GF-D8 (cell line): ENCODE results near the gene MANEAL.

ENCODE experiments used
- DNase-seq: peaks from one replicate; lab custom pipeline; 2025; lab: John Stamatoyannopoulos, UW

Gene MANEAL

GRCh38 chr1:37782491-37782890, 11.2 kb upstream of the MANEAL start:
- DNase-seq = no peak

DNA sequence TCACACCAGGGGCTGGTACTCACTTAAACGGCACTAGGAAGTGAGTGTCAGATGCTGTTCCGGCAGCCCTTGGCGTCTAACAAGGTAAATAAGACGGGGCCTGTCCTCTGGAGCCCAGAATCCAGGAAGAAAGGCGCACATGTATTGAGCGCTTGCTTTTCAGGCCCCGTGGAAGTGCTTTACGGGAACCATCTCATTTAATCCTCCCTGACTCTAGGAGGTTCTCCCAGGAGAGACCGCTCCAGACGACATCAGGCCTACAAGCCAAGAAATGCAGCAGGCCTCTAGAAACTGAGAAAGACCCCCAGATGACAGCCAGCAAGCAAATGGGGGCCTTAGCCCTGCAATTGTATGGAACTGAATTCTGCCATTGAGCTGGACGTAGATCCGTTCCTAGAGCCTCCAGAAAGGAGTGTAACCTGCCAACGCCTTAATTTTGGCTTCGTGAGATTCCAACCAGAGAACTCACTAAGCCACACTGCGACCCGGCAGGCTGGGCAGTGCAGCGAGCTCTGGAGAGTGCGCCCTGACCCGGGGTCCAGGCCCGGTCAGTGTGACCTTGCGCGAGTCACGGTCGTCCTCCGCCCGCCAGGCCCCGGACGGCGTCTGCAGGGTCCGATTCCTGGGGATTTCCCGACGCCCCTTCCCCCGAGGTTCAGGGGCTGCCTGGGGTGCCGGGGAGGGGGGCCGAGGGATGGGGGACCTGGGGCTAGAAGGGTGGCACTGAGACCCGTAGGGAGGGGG, 532 bp upstream of the MANEAL start:
- no peak for DNase-seq

DNA sequence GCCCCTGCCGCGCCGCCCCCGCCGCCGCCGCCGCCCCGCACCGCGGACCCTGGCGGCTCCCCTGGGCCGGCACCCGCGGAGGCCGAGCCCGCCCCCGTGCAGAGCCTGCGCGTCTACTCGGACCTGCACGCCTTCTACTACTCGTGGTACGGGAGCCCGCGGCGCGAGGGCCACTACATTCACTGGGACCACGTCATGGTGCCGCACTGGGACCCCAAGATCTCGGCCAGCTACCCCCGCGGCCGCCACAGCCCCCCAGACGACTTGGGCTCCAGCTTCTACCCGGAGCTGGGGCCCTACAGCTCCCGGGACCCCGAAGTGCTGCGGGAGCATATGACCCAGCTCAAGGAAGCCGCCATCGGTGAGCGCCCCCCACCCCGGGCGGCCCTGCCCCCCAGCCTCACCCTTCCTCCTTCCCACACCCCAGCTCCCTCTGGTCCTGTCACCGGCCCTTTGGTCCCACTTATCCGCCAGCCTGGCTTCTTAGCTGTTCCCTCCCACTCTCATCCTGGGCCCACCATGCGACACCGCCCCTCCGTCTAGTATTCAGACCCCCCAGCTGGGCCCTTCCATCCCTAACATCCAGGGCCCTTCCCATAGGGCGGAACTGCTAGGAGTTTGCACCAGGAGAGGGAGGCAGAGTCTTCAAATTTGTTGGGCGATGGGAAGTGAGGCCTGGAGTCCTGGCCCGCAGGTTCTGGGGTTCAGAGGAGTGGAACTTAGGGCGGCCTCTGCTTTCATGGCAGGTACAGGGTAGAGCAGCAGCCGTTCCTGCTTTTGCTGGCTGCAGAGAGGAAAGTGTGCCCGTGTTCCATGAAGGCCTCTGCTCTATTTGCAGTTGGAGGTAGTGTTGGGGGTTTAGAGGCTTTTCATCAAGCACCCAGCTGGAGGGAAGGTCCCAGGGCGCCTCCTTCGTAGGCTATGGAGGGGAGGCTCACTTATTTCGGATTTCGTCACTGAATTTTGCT, 1.0 kb downstream of the MANEAL start:
- DNase-seq = no peak

- no peak for DNase-seq
Observed at GRCh38 chr1:37795340-37796125, 1.9 kb downstream of the MANEAL start.

GRCh38 chr1:37797750-37798345, 4.2 kb downstream of the MANEAL start:
- no peak for DNase-seq

GRCh38 chr1:37802439-37802838, 8.8 kb downstream of the MANEAL start:
- no peak for DNase-seq

DNA sequence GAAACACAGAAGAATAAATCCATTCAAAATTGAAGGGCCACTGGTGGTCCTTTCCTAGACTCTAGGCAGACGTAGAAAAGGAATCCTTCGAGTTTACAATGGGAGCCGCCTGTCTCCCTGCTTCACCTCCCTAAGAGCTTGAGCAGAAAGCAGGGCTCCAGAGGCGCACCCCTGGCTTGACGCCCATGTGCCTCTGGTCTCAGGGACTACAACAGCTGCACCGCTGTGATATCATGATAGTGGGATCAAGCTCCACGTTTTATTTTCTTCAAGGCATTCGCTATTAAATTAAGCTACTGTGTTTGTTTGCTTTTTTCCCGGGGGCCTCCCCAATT, 13.5 kb downstream of the MANEAL start:
- no peak for DNase-seq

DNA sequence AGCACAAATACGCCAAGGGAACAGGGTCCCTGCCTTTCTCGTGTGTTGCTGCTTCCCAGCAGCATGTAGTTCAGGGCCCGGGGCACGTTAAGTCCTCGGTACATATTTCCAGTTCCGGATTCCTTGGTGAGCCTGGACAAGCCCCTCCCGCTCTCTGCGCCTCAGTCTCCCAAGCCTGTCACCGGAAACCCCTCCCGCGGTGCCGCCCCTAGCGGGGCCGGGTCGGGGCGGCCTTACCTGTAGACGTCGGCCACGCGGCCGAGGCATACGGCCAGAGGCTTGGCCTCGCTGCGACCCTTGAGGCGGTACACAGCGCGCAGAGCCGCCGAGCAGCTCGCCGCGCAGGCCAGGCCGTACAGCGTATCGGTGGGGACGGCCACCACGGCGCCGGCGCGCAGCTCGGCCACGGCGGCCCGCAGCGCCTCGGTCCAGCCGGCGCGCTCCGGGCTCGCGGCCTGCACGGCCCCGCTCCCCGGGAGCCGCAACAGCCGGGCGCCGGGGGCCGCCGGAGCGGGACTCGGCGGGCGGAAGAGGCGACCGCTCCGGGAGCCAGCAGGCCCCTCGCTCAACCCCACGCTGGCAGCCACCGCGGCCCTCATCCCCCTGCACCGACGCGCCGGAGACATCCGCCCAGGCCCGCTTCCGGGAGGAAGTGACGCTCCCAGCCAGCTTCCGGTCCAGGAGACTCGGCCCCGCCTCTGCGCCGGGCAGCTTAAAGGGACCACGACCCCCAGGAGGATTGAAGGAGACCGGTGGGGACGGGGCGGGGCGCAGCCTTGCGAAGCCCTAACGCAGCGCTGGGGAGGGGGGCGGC, 14.1 kb downstream of the MANEAL start, which contains the start of the genes C1orf122 and YRDC:
TSS of gene C1orf122 (plus strand) at position 236 of the 814 bp plus-strand sequence. CDS start 615 bp downstream, outside the sequence.
TSS of gene YRDC (minus strand) at position 654 of the 814 bp plus-strand sequence. CDS start at position 626, 28 bp downstream.
- peak; percentile 67 for DNase-seq

DNA sequence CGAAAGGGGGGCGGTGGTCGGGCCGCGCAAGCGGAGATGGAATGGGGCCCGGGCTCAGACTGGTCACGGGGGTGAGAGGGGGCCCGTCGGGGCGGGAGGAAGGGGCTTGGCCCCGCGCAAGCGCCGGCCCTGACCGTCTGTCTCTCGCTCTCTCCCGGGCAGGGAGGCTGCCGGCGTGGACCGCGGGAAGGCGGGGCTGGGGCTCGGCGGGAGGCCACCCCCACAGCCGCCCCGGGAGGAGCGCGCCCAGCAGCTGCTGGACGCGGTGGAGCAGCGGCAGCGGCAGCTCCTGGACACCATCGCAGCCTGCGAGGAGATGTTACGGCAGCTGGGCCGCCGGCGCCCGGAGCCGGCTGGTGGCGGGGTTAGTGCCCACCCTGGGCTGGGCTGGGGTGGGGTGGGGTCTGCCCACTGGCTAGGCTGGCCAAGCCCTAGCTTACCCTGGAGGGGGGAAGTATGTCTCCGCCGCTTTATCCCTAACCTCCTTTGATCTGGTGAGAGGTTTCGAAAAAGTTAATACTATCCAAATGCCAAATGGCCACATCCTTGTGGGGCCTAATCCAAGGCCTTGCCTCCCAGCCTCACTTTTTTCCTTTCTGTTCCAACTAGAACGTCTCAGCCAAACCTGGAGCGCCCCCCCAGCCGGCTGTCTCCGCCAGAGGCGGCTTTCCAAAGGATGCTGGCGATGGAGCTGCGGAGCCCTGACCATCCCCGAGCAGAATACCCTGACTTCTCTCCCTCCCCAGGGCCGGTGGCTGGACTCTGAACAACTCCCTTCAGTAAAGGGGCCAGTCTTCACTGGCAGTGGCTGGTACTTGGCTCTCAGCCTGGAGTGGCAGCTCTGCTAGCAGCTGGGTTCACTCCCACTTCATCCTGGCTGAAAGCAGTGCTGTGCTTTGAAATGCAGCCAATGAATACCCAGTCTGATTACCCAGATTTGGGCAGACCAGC, 15.0 kb downstream of the MANEAL start:
- DNase-seq = no peak

- no peak for DNase-seq
Observed at GRCh38 chr1:37809942-37810341, 16.3 kb downstream of the MANEAL start.

DNA sequence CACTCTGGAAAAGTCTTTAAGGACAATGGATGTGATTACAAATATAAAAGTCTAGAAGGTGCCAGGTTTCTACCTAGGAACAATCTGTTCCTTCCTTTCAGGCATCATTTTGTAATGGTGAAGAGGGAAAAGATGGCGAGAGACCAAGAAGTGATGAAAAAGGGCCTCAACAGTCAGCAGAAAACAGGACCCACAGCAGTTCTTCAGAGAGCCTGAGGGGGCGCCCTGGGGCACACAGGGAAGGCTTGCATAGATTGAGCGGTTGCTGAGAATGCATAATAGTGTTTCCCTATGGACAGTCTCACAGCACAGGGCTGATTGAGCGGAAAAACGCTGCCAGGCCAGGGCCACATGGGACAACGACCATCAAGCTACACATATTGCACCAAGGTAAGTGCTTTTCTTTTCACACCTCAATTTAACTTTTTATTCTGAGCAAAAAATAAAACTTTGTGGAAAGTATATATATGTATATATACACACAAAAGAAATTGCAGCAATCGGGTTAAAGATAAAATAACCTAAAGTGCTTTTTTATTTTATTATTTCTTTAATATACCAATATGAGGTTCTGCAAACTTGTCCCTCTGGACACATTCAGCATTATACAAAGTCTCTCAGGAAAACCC, 17.5 kb downstream of the MANEAL start:
- peak; percentile 25 for DNase-seq

- no peak for DNase-seq
Observed at GRCh38 chr1:37813529-37814145, 20.0 kb downstream of the MANEAL start.

GRCh38 chr1:37814252-37814651, 20.6 kb downstream of the MANEAL start:
- no peak for DNase-seq

DNA sequence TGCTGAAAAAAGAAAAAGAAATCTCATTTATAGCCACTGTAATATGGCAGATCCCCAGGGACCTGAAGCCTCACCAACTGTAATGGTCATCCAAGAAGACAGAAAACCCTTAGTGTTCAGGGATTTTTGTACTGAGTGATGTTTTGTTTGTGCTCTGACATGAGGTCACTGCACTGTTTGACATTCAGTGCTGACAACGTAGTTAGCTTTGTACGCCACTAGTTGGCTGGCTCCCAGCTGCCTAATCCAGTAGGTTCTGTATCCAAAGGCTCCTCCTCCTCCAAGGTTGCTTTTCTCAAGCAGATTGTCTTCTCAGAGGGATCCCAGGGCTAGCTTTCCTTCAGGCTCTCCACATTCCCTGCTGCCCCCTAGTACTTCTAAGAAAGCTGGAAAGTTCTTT, 23.8 kb downstream of the MANEAL start:
- DNase-seq = no peak

- DNase-seq = no peak
Observed at GRCh38 chr1:37821481-37821880, 27.8 kb downstream of the MANEAL start.

- no peak for DNase-seq
Observed at GRCh38 chr1:37822906-37823815, 29.5 kb downstream of the MANEAL start.

DNA sequence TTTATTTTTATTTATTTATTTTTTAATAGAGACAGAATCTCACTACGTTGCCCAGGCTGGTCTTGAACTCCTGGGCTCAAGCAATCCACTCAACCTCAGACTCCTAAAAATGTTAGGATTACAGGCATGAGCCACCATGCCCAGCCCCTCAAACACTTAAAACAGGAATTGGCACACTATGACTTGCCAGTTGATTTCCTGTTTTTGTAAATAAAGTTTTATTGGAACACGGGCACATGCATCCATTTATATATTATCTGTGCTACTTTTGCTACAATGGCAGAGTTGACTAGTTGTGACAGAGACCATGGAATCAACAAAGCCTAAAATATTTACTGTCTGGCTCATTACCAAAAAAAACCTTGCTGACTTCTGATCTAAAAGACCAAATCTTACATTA, 30.4 kb downstream of the MANEAL start:
- no peak for DNase-seq

DNA sequence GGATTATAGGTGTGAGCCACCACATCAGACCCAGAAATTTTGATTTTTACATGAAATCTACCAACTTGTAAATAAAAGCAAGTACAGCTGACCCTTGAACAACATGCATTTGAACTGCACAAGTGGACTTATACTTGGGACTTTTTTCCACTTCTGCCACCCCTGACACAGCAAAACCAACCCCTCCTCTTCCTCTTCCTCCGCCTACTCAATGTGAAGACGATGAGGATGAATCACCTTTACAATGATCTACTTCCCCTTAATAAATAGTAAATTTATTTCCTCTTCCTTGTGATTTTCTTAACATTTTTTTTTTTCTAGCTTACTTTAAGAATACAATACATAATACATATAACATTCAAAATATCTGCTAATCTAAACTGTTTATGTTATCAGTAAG, 31.9 kb downstream of the MANEAL start:
- DNase-seq = no peak
